Muscle of leg (tissue), 11 donors: ENCODE results near the gene CUX1. TPM values are rescaled to one million over a fixed set of nuclear protein-coding genes. Genes with fewer than 3 reads are reported as not detected.
"Not testable (repeated sequence)": the region's sequence is repeated elsewhere in the genome, so short reads cannot be mapped to it uniquely, and the experiment has no call there.

Experiments used
- DNase-seq: peaks from one replicate; pipeline ENCODE4 v3.0.0; 2013
- H3K27ac ChIP-seq: one replicate; pipeline ENCODE4 v1.5.1; 2013; ENCODE audit warnings: mild to moderate bottlenecking, low read length, control low read depth
- H3K27me3 ChIP-seq: one replicate; pipeline ENCODE4 v1.6.1; 2013; ENCODE audit warnings: low read length; ENCODE audit not compliant: control insufficient read depth, insufficient read depth
- H3K36me3 ChIP-seq: one replicate; pipeline ENCODE4 v1.6.1; 2013; ENCODE audit warnings: low read length; ENCODE audit not compliant: control insufficient read depth, insufficient read depth
- H3K4me1 ChIP-seq: one replicate; pipeline ENCODE4 v1.6.1; 2013; ENCODE audit warnings: low read length; ENCODE audit not compliant: control insufficient read depth, insufficient read depth
- H3K4me3 ChIP-seq: one replicate; pipeline ENCODE4 v1.5.1; 2013; ENCODE audit warnings: low read length, control low read depth
- H3K9me3 ChIP-seq: replicated peaks from 2 replicates; pipeline ENCODE4 v1.6.1; 2013; ENCODE audit warnings: low read depth, low read length; ENCODE audit not compliant: control insufficient read depth
- WGBS: methylation state at CpG from one replicate; pipeline ENCODE4 v1.1.5; 2013; ENCODE audit warnings: missing lambda C conversion rate; ENCODE audit not compliant: insufficient coverage; 5-methylcytosine and 5-hydroxymethylcytosine counted together
- polyA plus RNA-seq, 8 donors: library from polyadenylated mRNA; unstranded; fragments of 120-200 nt; gene quantifications; one replicate each; pipeline versions ENCODE4 v1.2.1 to v1.2.3, GENCODE V29; 2013; ENCODE audit warnings: inconsistent platforms in 1 of 8, low replicate concordance in 1 of 8; ENCODE audit not compliant: insufficient read length in 8 of 8, insufficient read depth in 1 of 8
- total RNA-seq: library from RNA; stranded (reverse); fragments of 120-200 nt; gene quantifications from one replicate; pipeline ENCODE4 v1.2.4, GENCODE V29; 2013

CUX1 gene
- total and polyA plus RNA-seq, 9 donors = 29.4 to 46.9 (median 40.8) TPM

- not testable (repeated sequence) for H3K4me3 ChIP-seq, H3K36me3 ChIP-seq, DNase-seq, H3K9me3 ChIP-seq, H3K4me1 ChIP-seq, H3K27me3 ChIP-seq, H3K27ac ChIP-seq
- 100% methylated on average over 1 of the region's 6 CpGs for WGBS
Observed at GRCh38 chr7:101822632-101823031, 5.2 kb downstream of the CUX1 start.

DNA sequence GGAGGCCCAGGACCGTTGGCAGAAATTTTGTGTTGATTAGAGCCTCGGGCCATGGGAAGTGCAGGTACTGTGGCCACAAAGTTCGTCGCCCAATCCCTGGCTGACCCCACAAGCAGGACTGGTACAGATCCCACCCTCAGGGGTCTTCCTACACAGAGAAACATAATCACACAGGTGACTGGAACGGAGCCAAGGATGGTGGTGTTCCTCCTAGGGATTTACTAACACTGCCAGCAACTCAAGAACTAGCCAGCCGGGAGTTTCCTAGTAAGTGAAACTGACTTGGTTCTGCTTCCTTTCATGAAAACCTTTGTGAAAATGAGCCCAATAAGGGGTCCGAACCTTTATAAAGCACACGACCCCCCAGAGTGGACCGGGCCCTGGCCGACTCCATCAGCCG lies 5.7 kb downstream of the CUX1 start:
- no peaks in the 10 kb centered on the region for H3K9me3 ChIP-seq
- H3K4me3 ChIP-seq = no peak overlapping the region
- DNase-seq = peak; percentile 45
- H3K36me3 ChIP-seq = peaks cover 6% of the 10 kb centered on the region
- no peaks in the 10 kb centered on the region for H3K27me3 ChIP-seq
- H3K27ac ChIP-seq = peak overlapping the region; percentile 15
- WGBS = 77% methylated on average over 5 of the region's 11 CpGs
- H3K4me1 ChIP-seq = peaks cover 6% of the 10 kb centered on the region

DNA sequence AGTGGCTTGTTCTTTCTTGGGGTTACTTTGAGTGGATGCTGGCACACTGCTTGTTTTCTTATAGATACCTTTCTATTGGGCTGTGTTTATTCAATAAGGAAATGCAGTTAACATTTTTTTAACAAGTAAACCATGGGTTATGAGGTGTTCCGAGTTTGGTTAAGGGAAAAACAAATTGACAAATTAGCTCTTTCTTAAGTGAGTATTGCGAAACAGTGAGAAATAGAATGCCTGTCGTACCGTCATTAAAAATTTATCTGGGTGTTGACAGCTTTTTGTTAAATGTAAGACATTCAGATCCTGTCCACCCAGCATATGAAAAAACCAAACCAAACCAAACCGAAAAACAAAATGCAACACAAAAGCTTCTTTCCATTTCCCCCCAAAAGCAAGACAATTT lies 6.2 kb downstream of the CUX1 start:
- WGBS = 88% methylated on average over 1 of the region's 5 CpGs
- H3K36me3 ChIP-seq = peaks cover 6% of the 10 kb centered on the region
- no peak for DNase-seq
- no peaks in the 10 kb centered on the region for H3K9me3 ChIP-seq
- H3K4me1 ChIP-seq = peaks cover 6% of the 10 kb centered on the region
- H3K27ac ChIP-seq = no peak overlapping the region
- no peak overlapping the region for H3K4me3 ChIP-seq
- H3K27me3 ChIP-seq = no peaks in the 10 kb centered on the region

- no peaks in the 10 kb centered on the region for H3K27me3 ChIP-seq
- no peak for DNase-seq
- peaks cover 6% of the 10 kb centered on the region for H3K4me1 ChIP-seq
- peaks cover 6% of the 10 kb centered on the region for H3K36me3 ChIP-seq
- no peak overlapping the region for H3K27ac ChIP-seq
- no peaks in the 10 kb centered on the region for H3K9me3 ChIP-seq
- H3K4me3 ChIP-seq = no peak overlapping the region
- WGBS = 92% methylated on average over 3 of the region's 8 CpGs
Observed at GRCh38 chr7:101824440-101824839, 7.0 kb downstream of the CUX1 start.

DNA sequence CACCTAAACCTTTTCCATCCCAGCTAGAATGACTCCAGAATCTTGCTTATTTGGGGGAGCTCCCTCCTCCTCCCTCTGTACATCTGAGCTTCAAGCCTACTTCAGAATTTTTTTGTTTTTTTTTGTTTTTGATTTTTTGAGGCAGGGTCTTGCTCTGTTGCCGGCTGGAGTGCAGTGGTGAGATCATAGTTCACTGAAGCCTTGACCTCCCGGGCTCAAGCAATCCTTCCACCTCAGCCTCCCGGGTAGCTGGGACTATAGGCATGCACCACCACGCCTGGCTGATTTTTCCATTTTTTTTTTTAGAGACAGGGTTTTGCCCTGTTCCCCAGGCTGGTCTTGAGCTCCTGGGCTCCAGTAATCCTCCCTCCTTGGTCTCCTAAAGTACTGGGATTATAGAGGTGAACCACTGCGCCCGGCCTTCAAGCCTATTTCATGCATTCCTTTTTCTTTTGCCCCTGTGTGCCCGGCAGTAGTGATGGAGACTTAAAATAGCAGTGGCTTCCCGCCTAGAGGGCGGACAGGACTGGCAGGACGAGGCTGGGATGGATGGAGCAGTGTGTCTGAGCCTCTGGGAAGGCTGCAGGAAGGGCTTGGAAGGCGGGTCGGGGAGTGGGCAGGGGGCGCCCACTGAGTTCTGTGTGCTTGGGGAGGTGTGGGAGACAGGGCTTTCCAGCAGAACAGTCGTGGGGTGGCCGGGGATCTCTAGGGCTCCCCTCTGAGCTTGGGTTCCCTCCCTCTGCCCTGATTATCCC lies 8.8 kb downstream of the CUX1 start:
- Histone ChIP-seq H3K27ac (no peak overlapping the region), H3K4me1 (peaks cover 6% of the 10 kb centered on the region), H3K27me3 (no peaks in the 10 kb centered on the region), H3K9me3 (no peaks in the 10 kb centered on the region), H3K4me3 (no peak overlapping the region), H3K36me3 (peaks cover 12% of the 10 kb centered on the region)
- WGBS = 82% methylated on average over 6 of the region's 15 CpGs
- DNase-seq = no peak

GRCh38 chr7:101828301-101829020 lies 11.0 kb downstream of the CUX1 start:
- H3K9me3 ChIP-seq = no peaks in the 10 kb centered on the region
- DNase-seq = no peak
- H3K27me3 ChIP-seq = no peaks in the 10 kb centered on the region
- no peak overlapping the region for H3K27ac ChIP-seq
- H3K4me1 ChIP-seq = no peaks in the 10 kb centered on the region
- no peak overlapping the region for H3K4me3 ChIP-seq
- 73% methylated on average over 7 of the region's 11 CpGs for WGBS
- H3K36me3 ChIP-seq = peaks cover 12% of the 10 kb centered on the region

- WGBS = 94% methylated on average over 13 of the region's 14 CpGs
- H3K27ac ChIP-seq = no peak overlapping the region
- no peak overlapping the region for H3K4me3 ChIP-seq
- H3K36me3 ChIP-seq = peaks cover 12% of the 10 kb centered on the region
- no peaks in the 10 kb centered on the region for H3K9me3 ChIP-seq
- no peak for DNase-seq
- no peaks in the 10 kb centered on the region for H3K27me3 ChIP-seq
- no peaks in the 10 kb centered on the region for H3K4me1 ChIP-seq
Observed at GRCh38 chr7:101829374-101829773, 11.9 kb downstream of the CUX1 start.

DNA sequence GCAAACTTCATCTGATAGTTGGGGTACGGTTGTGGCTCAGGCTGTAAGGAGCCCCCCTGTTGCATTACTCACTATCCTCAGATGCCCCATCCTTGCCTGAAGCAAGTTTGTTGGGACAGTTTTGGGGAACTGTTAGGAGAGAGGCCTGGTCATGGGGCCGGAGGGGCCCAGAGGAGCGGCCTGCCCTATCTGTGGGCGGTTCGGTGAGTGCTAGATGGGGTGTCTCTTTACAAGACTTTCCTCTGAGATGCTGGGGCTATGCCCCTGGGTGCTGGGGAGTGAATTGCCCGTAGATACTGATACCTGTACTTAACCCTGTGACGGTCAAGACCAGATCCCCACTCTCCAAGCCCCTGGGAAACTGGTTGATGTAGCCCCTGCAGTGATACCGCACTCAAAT lies 12.4 kb downstream of the CUX1 start:
- no peak for DNase-seq
- Histone ChIP-seq H3K4me3 (no peak overlapping the region), H3K4me1 (no peaks in the 10 kb centered on the region), H3K27me3 (no peaks in the 10 kb centered on the region), H3K27ac (no peak overlapping the region), H3K36me3 (peaks cover 12% of the 10 kb centered on the region), H3K9me3 (no peaks in the 10 kb centered on the region)
- 96% methylated on average over 7 of the region's 8 CpGs for WGBS

DNA sequence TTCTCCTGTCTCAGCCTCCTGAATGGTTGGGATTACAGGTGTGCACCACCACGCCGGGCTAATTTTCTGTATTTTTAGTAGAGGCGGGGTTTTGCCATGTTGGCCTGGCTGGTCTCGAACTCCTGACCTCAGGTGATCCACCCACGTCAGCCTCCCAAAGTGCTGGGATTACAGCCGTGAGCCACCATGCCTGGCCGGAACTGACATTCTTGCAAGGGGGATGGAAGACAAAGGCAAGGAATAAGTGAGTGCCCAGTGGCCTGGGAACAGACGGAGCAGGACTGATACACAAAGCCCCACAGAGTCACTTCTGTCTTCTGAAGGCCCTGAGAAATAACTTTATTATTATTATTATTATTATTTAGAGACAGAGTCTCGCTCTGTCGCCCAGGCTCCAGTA lies 14.0 kb downstream of the CUX1 start:
- DNase-seq, H3K27ac ChIP-seq, H3K36me3 ChIP-seq, H3K4me3 ChIP-seq, H3K4me1 ChIP-seq, H3K27me3 ChIP-seq, H3K9me3 ChIP-seq: not testable (repeated sequence)
- 92% methylated on average over 4 of the region's 10 CpGs for WGBS

GRCh38 chr7:101832205-101832631 lies 14.8 kb downstream of the CUX1 start:
- H3K27ac ChIP-seq = no peak overlapping the region
- H3K4me1 ChIP-seq = no peaks in the 10 kb centered on the region
- H3K9me3 ChIP-seq = no peaks in the 10 kb centered on the region
- peaks cover 9% of the 10 kb centered on the region for H3K36me3 ChIP-seq
- WGBS = 88% methylated on average over 7 of the region's 14 CpGs
- DNase-seq = no peak
- H3K27me3 ChIP-seq = no peaks in the 10 kb centered on the region
- no peak overlapping the region for H3K4me3 ChIP-seq
